GM06990 (cell line): ENCODE measurements around the gene NRARP.

ENCODE experiments used
- DNase-seq: peaks from one replicate; pipeline ENCODE4 v3.0.0-alpha.2; 2011; ENCODE audit not compliant: insufficient read length; ENCODE audit errors: extremely low read depth
- H3K27me3 ChIP-seq: replicated peaks from 2 replicates; pipeline ENCODE4 v1.6.0; 2011; ENCODE audit warnings: low read length; ENCODE audit not compliant: control insufficient read depth, insufficient read depth
- H3K36me3 ChIP-seq: 2 replicates; pipeline ENCODE4 v1.5.1; 2011; ENCODE audit warnings: low read length; ENCODE audit not compliant: control insufficient read depth, insufficient read depth
- H3K4me3 ChIP-seq: replicated peaks from 2 replicates; pipeline ENCODE4 v1.5.1; 2011; ENCODE audit warnings: low read depth, mild to moderate bottlenecking, control low read depth, low read length
- CTCF ChIP-seq: IDR thresholded peaks from 2 replicates; pipeline ENCODE4 v1.5.1; 2011; ENCODE audit warnings: low read length, control low read depth, mild to moderate bottlenecking, inconsistent platforms; ENCODE audit not compliant: insufficient read depth, poor library complexity, severe bottlenecking

NRARP gene

GRCh38 chr9:137319011-137319738 is 17.1 kb upstream of the NRARP start:
- no peak for TF ChIP-seq CTCF
- no peaks in the 10 kb centered on the region for H3K36me3 ChIP-seq
- peak; percentile 6 for DNase-seq
- no peaks in the 10 kb centered on the region for H3K27me3 ChIP-seq
- no peak overlapping the region for H3K4me3 ChIP-seq

- no peaks in the 10 kb centered on the region for H3K27me3 ChIP-seq
- no peak for DNase-seq
- no peaks in the 10 kb centered on the region for H3K36me3 ChIP-seq
- TF ChIP-seq CTCF, result no peak
- no peak overlapping the region for H3K4me3 ChIP-seq
These were observed 16.5 kb upstream of the NRARP start for GRCh38 chr9:137318602-137319001.

GRCh38 chr9:137317718-137318511 is 15.8 kb upstream of the NRARP start:
- DNase-seq, result peak; percentile 9
- TF ChIP-seq CTCF, result no peak
- Histone ChIP-seq H3K27me3 (no peaks in the 10 kb centered on the region), H3K36me3 (no peaks in the 10 kb centered on the region), H3K4me3 (no peak overlapping the region)

GRCh38 chr9:137317021-137317717 is 15.1 kb upstream of the NRARP start:
- H3K4me3 ChIP-seq, result no peak overlapping the region
- no peaks in the 10 kb centered on the region for H3K36me3 ChIP-seq
- DNase-seq, result peak; percentile 14
- H3K27me3 ChIP-seq, result no peaks in the 10 kb centered on the region
- TF ChIP-seq CTCF, result no peak

- H3K4me3 ChIP-seq, result peak overlapping the region; percentile 33
- no peaks in the 10 kb centered on the region for H3K36me3 ChIP-seq
- no peaks in the 10 kb centered on the region for H3K27me3 ChIP-seq
- no peak for TF ChIP-seq CTCF
- DNase-seq, result peak; percentile 55
These were observed 14.2 kb upstream of the NRARP start for GRCh38 chr9:137316012-137316981.
